ENCODE data around the gene CCDC30. TPM values are rescaled to one million over a fixed set of nuclear protein-coding genes. Genes with fewer than 3 reads are reported as not detected.

The CCDC30 gene
- total RNA-seq, 1 donor from 2014 or later = 3.0 TPM

GRCh38 chr1:42449256-42449655 is 13.8 kb upstream of the CCDC30 start:
- H3K4me1 Mint-ChIP-seq (ENCODE audit: low read depth, unreplicated experiment) = no peaks in the 10 kb centered on the region
- H3K27me3 Mint-ChIP-seq (ENCODE audit: unreplicated experiment) = no peaks in the 10 kb centered on the region
- DNase-seq = no peak
- H3K36me3 Mint-ChIP-seq (ENCODE audit: unreplicated experiment) = no peaks in the 10 kb centered on the region
- TF ChIP-seq CTCF (IDR thresholded peaks at IDR 0.05; ENCODE audit: partially characterized antibody, unreplicated experiment) = no peak
- no peaks in the 10 kb centered on the region for H3K9me3 Mint-ChIP-seq (ENCODE audit: unreplicated experiment)
- H3K27ac Mint-ChIP-seq (ENCODE audit: unreplicated experiment) = no peak overlapping the region
- H3K4me3 Mint-ChIP-seq (ENCODE audit: unreplicated experiment) = no peak overlapping the region

DNA sequence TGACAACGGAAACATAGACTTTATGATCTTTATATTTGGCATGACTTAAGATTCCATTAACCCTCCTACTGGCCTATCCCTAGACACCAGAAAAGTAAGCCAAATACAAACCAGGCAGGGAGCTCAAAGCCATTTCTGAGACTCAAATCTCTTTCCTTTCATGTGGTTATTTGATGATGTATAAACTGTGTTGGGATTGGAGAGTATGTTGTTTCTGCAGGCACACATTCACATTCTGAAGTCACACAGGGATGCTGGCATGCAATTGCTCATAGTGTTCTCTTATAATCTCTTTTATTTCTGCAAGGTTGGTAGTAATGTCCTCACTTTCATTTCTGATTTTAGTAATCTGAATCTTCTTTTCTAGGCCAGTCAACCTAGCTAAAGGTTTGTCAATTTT is 13.0 kb upstream of the CCDC30 start:
- TF ChIP-seq CTCF (IDR thresholded peaks at IDR 0.05; ENCODE audit: partially characterized antibody, unreplicated experiment) = no peak
- DNase-seq = no peak
- no peaks in the 10 kb centered on the region for H3K36me3 Mint-ChIP-seq (ENCODE audit: unreplicated experiment)
- no peaks in the 10 kb centered on the region for H3K4me1 Mint-ChIP-seq (ENCODE audit: low read depth, unreplicated experiment)
- H3K4me3 Mint-ChIP-seq (ENCODE audit: unreplicated experiment) = no peak overlapping the region
- no peaks in the 10 kb centered on the region for H3K9me3 Mint-ChIP-seq (ENCODE audit: unreplicated experiment)
- no peak overlapping the region for H3K27ac Mint-ChIP-seq (ENCODE audit: unreplicated experiment)
- H3K27me3 Mint-ChIP-seq (ENCODE audit: unreplicated experiment) = no peaks in the 10 kb centered on the region

- peaks cover 4% of the 10 kb centered on the region for H3K9me3 Mint-ChIP-seq (ENCODE audit: unreplicated experiment)
- H3K4me3 Mint-ChIP-seq (ENCODE audit: unreplicated experiment) = no peak overlapping the region
- no peak overlapping the region for H3K27ac Mint-ChIP-seq (ENCODE audit: unreplicated experiment)
- peaks cover 4% of the 10 kb centered on the region for H3K4me1 Mint-ChIP-seq (ENCODE audit: low read depth, unreplicated experiment)
- no peaks in the 10 kb centered on the region for H3K36me3 Mint-ChIP-seq (ENCODE audit: unreplicated experiment)
- H3K27me3 Mint-ChIP-seq (ENCODE audit: unreplicated experiment) = no peaks in the 10 kb centered on the region
- no peak for DNase-seq
- TF ChIP-seq CTCF (IDR thresholded peaks at IDR 0.05; ENCODE audit: partially characterized antibody, unreplicated experiment) = no peak
These were observed 9.7 kb upstream of the CCDC30 start for GRCh38 chr1:42453386-42453785.

DNA sequence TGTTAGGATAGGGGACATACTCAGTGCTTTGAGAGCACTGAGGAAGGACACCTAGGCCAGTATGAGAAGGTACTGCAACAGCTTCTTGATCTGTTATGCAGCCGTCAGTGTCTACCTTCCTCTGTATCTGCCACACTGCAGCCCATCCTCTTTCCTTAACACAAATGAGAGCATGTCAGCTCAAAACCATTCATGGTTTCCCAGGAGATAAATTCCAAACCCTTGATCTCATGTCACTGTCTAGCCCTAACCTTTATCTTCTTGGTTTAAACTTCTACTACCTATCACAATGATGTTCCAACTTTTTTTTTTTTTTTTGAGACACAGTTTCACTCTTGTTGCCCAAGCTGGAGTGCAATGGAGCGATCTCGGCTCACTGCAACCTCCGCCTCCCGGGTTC is 8.7 kb upstream of the CCDC30 start:
- Mint-ChIP-seq H3K27ac (ENCODE audit: unreplicated experiment) (no peak overlapping the region), H3K9me3 (ENCODE audit: unreplicated experiment) (peaks cover 4% of the 10 kb centered on the region), H3K36me3 (ENCODE audit: unreplicated experiment) (no peaks in the 10 kb centered on the region), H3K4me1 (ENCODE audit: low read depth, unreplicated experiment) (peaks cover 4% of the 10 kb centered on the region), H3K27me3 (ENCODE audit: unreplicated experiment) (no peaks in the 10 kb centered on the region), H3K4me3 (ENCODE audit: unreplicated experiment) (no peak overlapping the region)
- no peak for TF ChIP-seq CTCF (IDR thresholded peaks at IDR 0.05; ENCODE audit: partially characterized antibody, unreplicated experiment)
- no peak for DNase-seq

DNA sequence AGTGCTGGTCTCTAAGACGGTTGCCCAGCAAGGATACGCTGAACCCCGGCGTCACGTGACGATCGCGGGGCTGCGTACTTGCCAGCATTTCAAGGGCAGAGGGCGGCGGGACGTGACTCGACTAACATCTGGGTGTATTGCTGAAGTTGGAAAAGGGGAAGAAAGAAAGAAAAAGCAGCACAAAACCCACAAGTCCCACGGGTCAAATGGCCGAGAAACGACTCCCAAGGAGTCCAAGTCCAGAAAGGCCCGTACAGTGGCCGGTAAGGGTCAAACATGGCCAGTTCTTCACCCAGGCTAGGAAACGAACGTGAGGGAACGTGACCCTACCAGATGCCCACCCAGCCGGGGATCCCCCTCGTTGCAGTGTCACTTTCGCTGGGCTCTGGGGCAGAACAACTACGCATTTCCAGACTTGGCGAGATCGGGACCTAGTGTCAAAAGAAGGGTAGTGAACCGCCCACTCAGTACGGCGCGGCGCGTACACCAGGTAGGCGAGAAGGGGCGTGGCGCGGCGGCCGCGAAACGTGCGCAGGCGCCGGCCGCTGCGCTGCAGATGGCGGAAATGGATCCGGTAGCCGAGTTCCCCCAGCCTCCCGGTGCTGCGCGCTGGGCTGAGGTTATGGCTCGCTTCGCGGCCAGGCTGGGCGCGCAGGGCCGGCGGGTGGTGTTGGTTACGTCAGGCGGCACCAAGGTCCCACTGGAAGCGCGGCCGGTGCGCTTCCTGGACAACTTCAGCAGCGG is 6.9 kb upstream of the CCDC30 start, which contains the start of the genes PPCS and ZMYND12:
Gene PPCS (plus strand): TSS at position 534 of the 744 bp plus-strand sequence. CDS start 23 bp downstream, at position 557.
Gene ZMYND12 (minus strand): TSS at position 13 of the 744 bp plus-strand sequence. CDS start 25 bp downstream, outside the sequence.
- H3K9me3 Mint-ChIP-seq (ENCODE audit: unreplicated experiment) = peaks cover 4% of the 10 kb centered on the region
- H3K4me1 Mint-ChIP-seq (ENCODE audit: low read depth, unreplicated experiment) = peaks cover 4% of the 10 kb centered on the region
- peak within 1 kb of the TSS; percentile 85 for H3K27ac Mint-ChIP-seq (ENCODE audit: unreplicated experiment)
- no peak for TF ChIP-seq CTCF (IDR thresholded peaks at IDR 0.05; ENCODE audit: partially characterized antibody, unreplicated experiment)
- H3K4me3 Mint-ChIP-seq (ENCODE audit: unreplicated experiment) = peak within 1 kb of the TSS; percentile 99
- DNase-seq = peak; percentile 90
- H3K27me3 Mint-ChIP-seq (ENCODE audit: unreplicated experiment) = no peaks in the 10 kb centered on the region
- no peaks in the 10 kb centered on the region for H3K36me3 Mint-ChIP-seq (ENCODE audit: unreplicated experiment)

Measured in glutamatergic neuron (in vitro differentiated cells).